Epithelial cell of umbilical artery (primary cell): ENCODE data around the gene SEC24A. TPM values are rescaled to one million over a fixed set of nuclear protein-coding genes. Genes with fewer than 3 reads are reported as not detected.

Experiments used
- total RNA-seq: library from RNA; depleted of rRNA; stranded (reverse); fragments of >200 nt; gene quantifications from 2 replicates; pipeline ENCODE4 v1.2.3, GENCODE V29; 2014

SEC24A gene
- 15.3 and 20.8 TPM in 2 replicates for total RNA-seq

GRCh38 chr5:134648425-134649162 is at the start of gene SEC24A:
SEC24A (plus strand) TSS chr5:134648785; CDS start chr5:134649077, 292 bp downstream.

DNA sequence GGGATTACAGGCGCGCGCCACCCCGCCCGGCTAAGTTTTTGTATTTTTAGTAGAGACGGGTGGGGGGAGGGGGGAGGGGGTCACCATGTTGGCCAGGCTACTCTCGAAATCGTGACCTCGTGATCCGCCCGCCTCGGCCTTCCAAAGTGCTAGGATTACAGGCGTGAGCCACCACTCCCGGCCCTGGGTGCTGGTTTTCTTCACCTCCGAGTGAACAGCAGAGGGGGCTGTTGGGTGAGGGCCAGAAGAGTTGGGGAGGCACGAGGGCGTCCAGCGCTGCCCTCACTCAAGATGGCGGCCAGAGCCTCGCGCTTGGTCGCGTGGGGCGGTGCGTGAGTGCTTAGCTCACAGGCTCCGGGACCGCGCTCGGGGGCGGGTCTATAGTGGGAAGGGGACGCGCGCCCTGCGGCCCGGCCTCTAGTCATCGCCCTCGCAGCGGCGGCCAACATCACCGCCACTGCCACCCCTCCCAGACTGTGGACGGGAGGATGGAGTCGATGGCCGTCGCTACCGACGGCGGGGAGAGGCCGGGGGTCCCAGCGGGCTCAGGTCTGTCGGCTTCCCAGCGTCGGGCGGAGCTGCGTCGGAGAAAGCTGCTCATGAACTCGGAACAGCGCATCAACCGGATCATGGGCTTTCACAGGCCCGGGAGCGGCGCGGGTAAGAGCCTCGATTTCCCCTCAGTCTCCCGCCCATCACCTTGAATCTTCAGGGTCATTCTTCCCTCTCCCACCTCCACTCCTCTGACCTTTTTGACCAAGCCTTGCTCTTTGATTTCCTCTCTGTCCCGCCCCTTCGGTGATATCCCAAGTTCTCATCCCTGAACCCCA is 89.8 kb downstream of the SEC24A start, which contains the start of gene CAMLG:
Gene CAMLG, plus strand, starts transcription at position 416 of the 830 bp plus-strand sequence. Its CDS starts 73 bp downstream, at position 489.

DNA sequence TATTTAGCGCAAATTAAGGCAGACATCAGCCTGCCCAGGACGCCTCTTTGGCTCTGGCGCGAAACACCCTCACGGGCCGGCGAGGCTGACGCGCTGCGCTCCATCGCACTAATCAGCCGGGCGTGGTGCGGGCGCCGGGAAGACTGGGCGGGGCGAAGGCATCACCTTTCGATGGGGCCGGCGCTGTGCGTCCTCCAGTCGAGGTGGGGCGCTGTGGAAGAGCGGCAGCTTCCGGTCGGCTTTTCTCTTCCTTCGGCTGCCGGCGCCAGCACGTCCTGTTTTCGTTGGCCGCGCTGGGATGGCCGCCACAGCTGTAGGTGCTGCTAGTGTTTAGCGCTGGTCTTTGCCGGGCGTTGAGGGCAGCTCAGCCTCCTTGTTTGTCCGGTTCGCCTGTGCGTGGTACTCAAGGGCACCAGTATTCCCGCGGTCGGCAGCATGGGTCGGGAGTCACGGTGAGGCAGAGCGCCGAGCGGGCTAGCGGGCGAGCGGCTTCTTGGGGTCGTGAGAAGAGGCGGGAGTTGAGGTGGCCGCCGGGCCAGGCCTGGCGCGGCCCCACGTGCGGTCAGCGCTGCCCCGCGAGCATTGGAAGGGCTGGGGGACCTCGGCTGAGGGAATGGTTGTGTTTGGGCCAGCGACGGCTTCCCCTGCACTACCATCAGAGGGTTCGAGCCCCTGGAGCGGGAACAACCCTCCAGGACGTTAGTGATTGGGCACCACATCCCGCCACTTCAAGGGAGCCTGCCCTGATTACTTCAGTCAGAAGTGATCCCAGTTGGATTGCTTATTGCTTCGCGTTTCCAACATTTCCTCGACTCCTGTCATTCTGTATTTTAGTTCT is 110.1 kb downstream of the SEC24A start, which contains the start of gene DDX46:
Gene DDX46, plus strand, starts transcription at position 276 of the 838 bp plus-strand sequence. Its CDS starts 160 bp downstream, at position 436.

Other genes starting within 250 kb of the SEC24A start
- gene CDKN2AIPNL, start 236.9 kb upstream of the SEC24A start, total RNA-seq: 44.2 and 51.4 TPM in 2 replicates
- gene JADE2, start 123.1 kb upstream of the SEC24A start, total RNA-seq: 7.5 and 35.0 TPM in 2 replicates
- 41.9 and 105 TPM in 2 replicates for gene SAR1B, start 16.0 kb upstream of the SEC24A start, total RNA-seq
- gene CAMLG, start 89.8 kb downstream of the SEC24A start, total RNA-seq: 41.3 and 46.0 TPM in 2 replicates
- 21.7 and 24.7 TPM in 2 replicates for gene DDX46, start 110.0 kb downstream of the SEC24A start, total RNA-seq
- 40.3 and 48.9 TPM in 2 replicates for gene C5orf24, start 197.2 kb downstream of the SEC24A start, total RNA-seq
- gene TXNDC15, start 225.6 kb downstream of the SEC24A start, total RNA-seq: 106 and 165 TPM in 2 replicates